NT2/D1 (cell line): ENCODE measurements around the gene HSPA4.
"Not testable (repeated sequence)": the region's sequence is repeated elsewhere in the genome, so short reads cannot be mapped to it uniquely, and the experiment has no call there.

Experiments used
- YY1 ChIP-seq: IDR thresholded peaks from 2 replicates; pipeline ENCODE4 v1.6.1; 2011; ENCODE audit not compliant: insufficient read length, insufficient read depth
- ZNF274 ChIP-seq: IDR thresholded peaks from 2 replicates; pipeline ENCODE4 v1.6.1; 2011; ENCODE audit warnings: mild to moderate bottlenecking, low read depth, low read length

GRCh38 chr5:133133241-133133640 lies 81.4 kb downstream of the HSPA4 start:
- not testable (repeated sequence) for TF ChIP-seq ZNF274, YY1
